ENCODE results near the gene GNG5. TPM values are rescaled to one million over a fixed set of nuclear protein-coding genes. Genes with fewer than 3 reads are reported as not detected.
A peak's percentile ranks its signal among the peaks of the same experiment; 100 is the strongest.

The GNG5 gene
- total RNA-seq, 1 experiment from 2014 or later = 115 TPM

- Histone ChIP-seq H3K4ac (ENCODE audit: low read depth, low read length) (no peak overlapping the region), H3K4me2 (ENCODE audit: insufficient read depth, insufficient read length, low read length) (peak overlapping the region; percentile 66), H2BK120ac (ENCODE audit: low read depth, low read length, poor library complexity, severe bottlenecking) (no peak overlapping the region), H4K8ac (replicated peaks; ENCODE audit: insufficient read length, low read depth, low read length) (no peak overlapping the region), H3K14ac (ENCODE audit: insufficient read depth, low read length) (no peak overlapping the region), H3K4me1 (ENCODE audit: insufficient read depth, low read length) (no peaks in the 10 kb centered on the region), H2AFZ (ENCODE audit: low read length) (no peak overlapping the region), H3T11ph (ENCODE audit: low read length) (no peak overlapping the region), H3K27ac (ENCODE audit: insufficient read length, low read depth, low read length) (no peak overlapping the region), H3K23ac (ENCODE audit: insufficient read length, low read depth, low read length) (no peak overlapping the region), H2BK12ac (ENCODE audit: insufficient read length, low read depth, low read length) (no peak overlapping the region), H3K27me3 (ENCODE audit: insufficient read depth, low read length) (no peaks in the 10 kb centered on the region; the same call in 1 of the 2 replicates), H3K56ac (ENCODE audit: insufficient read length, low read depth, low read length) (no peak overlapping the region), H2AK5ac (ENCODE audit: insufficient read length, low read length) (no peak overlapping the region), H4K91ac (ENCODE audit: insufficient read length, low read depth, low read length) (no peak overlapping the region), H4K20me1 (ENCODE audit: control insufficient read depth, insufficient read depth, insufficient read length) (no peaks in the 10 kb centered on the region), H2BK20ac (ENCODE audit: low read depth, low read length, poor library complexity, severe bottlenecking) (no peak overlapping the region), H3K79me1 (ENCODE audit: insufficient read depth, low read depth, low read length, poor library complexity, severe bottlenecking) (peaks cover 2% of the 10 kb centered on the region), H2BK15ac (ENCODE audit: low read depth, low read length) (no peak overlapping the region), H3K9ac (ENCODE audit: extremely low read depth, insufficient read length, low read length) (peak overlapping the region; percentile 64), H3K18ac (ENCODE audit: insufficient read length, low read depth, low read length) (no peak overlapping the region), H3K79me2 (ENCODE audit: insufficient read depth, low read length) (peaks cover 3% of the 10 kb centered on the region; the same call in 1 of the 2 replicates), H3K9me3 (ENCODE audit: control insufficient read depth, low read depth, low read length) (no peaks in the 10 kb centered on the region), H4K5ac (ENCODE audit: insufficient read length, low read depth, low read length) (no peak overlapping the region), H3K23me2 (ENCODE audit: insufficient read length, low read depth, low read length, poor library complexity, severe bottlenecking) (no peaks in the 10 kb centered on the region), H2BK5ac (ENCODE audit: insufficient read length, low read length) (no peak overlapping the region)
- peaks cover 15 to 16% of the 10 kb centered on the region in 2 experiments for H3K9me3 Mint-ChIP-seq
- WGBS (ENCODE audit: extremely low coverage, insufficient read length, low lambda C conversion rate) = no CpG with 5 or more reads among the region's 9 CpGs
- 0 out of 7 replicates have a peak overlapping the region, but pooled peaks of 1 of the 3 experiments have one; percentile 97 for H3K27ac Mint-ChIP-seq
- no peak for TF ChIP-seq CTCF (conservative IDR thresholded peaks at IDR 0.05)
- no peak for DNase-seq
- peak overlapping the region; percentile 97 to 100 for H3K4me3 Mint-ChIP-seq
- H3K27me3 Mint-ChIP-seq (ENCODE audit: low read depth) = peaks cover 41% of the 10 kb centered on the region
- H3K4me1 Mint-ChIP-seq = peaks cover 4 to 7% of the 10 kb centered on the region in 2 experiments
- H3K36me3 Mint-ChIP-seq (ENCODE audit: insufficient read depth in 1 of 3, low read depth in 3 of 3) = peaks cover 28 to 45% (median 42%) of the 10 kb centered on the region in 3 experiments
These were observed 26.4 kb downstream of the GNG5 start for GRCh38 chr1:84479998-84480397.
